GM19240 (cell line): ENCODE data around the gene ABHD17B.
"Not testable (repeated sequence)": the region's sequence is repeated elsewhere in the genome, so short reads cannot be mapped to it uniquely, and the experiment has no call there.

Experiments used
- DNase-seq: peaks from one replicate; pipeline ENCODE4 v3.0.0; 2011; ENCODE audit warnings: low spot score; ENCODE audit not compliant: insufficient read length

The ABHD17B gene

GRCh38 chr9:71911061-71911907, at the start of gene ABHD17B, which contains the start of gene C9orf85:
Gene ABHD17B (minus strand): TSS chr9:71911193. CDS start chr9:71875080, 36,113 bp downstream.
Gene C9orf85 (plus strand): TSS chr9:71911639. CDS start chr9:71911735, 96 bp downstream.
- DNase-seq: peak; percentile 69

DNA sequence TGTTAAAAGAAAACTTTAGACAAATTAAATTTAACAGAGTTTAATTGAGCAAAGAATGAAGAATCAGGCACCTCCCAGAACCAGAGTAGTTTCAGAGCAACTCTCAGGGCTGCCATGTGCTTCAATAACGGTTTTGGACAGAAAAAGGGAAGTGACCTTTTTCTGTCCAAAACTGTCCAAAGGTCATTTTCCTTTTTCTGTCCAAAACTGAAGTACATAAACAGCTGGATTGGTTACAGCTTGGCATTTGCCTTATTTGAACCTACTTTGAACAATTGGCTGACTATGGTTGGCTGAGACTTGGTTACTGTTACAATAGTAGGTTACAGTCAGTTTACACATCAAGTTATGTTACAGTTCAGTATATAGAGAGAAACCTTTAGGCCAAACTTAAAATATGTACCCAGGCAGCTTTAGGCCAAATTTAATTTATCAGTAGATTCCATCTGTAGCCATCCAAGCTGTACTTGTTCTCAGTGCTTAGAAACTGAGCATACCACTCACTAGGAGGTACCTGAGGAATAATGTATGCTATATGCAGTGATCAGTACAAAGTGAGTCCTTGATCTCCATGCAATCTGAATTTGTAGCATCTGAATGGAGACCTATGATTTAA, 44.4 kb upstream of the ABHD17B start:
- DNase-seq: no peak

DNA sequence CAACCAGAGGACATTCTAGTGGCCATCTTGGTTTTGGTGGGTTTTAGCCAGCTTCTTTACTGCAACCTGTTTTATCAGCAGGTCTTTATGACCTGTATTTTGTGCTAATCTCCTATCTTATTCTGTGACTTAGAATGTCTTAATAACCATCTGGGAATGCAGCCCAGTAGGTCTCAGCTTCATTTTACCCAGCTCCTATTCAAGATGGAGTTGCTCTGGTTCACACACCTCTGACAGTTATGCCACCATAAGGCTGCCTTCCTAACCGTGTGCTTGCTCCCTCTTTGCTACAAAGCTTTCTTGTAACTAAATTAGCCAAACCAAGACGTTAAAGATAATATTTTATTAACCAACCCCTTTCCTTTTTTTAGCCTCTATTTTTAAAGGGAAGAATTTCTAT, 43.7 kb upstream of the ABHD17B start:
- not testable (repeated sequence) for DNase-seq

DNA sequence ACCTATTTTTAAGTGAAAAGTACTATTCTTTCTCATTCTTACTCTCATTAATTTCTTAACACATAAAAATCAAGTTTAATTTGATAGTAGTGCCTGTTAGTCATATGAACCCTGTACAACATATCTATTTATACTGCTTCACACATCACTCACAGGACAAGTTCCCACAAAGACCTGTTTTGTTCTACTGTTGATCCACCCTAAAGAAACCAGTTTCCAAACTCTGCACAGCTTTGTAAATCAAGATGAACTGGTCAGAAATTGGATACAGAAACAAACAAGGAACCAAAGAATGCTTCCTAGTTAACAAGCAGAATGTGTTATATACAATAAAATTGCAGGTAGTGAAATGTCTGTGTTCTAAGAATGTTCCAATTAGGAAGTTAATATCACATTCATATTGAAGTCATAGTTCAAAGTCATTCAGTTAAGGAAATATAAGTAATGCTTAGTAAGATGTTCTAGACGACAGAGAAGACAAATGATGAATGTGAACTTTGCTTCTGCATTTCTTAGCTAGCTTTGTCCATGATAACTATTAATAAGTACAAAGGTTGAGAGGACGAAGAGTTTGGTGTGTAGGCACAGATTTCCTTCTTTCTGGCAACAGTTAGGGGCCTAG, 33.9 kb upstream of the ABHD17B start:
- DNase-seq: no peak

- DNase-seq: no peak
Measured at GRCh38 chr9:71941998-71942567, 31.1 kb upstream of the ABHD17B start.

DNA sequence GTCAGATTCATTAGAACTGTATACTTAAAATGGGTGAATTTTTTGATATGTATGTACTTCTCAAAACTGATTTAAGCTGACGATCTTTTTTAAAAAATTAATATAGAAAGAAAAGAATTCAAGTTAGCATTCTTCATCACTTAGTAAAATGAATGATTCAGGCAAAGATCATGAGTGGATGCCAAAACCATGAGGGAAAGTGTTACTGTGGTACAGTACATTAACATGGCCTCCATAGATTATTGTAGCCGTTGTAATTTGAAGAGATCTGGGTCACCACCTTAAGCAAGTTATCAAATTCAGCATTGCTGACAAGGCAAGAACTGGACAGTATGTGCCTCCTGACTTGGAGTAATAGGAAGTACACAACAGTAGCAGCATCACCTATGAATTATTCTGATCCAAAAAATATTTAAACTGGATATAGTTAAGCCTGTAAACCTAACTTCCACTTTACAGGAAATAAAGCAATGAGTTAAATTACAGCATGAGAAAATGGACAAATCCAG, 30.1 kb upstream of the ABHD17B start:
- no peak for DNase-seq

DNA sequence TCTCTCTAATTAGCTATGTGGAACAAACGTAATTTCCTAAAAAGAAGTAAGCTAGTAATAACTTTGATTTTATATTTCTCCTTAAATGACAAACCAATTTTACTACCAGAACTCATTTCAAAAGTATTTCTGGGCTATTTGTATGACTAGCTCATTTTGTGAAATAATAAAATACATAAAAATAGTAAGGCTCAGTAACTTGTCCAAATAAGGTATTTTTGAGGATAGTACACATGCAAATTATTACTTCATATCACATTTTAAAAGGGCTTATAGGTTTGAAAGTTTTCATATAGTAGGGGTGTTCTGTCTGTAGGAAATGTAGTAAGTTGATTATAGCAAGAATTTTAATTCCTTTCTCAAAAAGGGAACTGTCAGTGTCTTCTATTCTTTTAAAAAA, 26.9 kb upstream of the ABHD17B start:
- DNase-seq: no peak

DNA sequence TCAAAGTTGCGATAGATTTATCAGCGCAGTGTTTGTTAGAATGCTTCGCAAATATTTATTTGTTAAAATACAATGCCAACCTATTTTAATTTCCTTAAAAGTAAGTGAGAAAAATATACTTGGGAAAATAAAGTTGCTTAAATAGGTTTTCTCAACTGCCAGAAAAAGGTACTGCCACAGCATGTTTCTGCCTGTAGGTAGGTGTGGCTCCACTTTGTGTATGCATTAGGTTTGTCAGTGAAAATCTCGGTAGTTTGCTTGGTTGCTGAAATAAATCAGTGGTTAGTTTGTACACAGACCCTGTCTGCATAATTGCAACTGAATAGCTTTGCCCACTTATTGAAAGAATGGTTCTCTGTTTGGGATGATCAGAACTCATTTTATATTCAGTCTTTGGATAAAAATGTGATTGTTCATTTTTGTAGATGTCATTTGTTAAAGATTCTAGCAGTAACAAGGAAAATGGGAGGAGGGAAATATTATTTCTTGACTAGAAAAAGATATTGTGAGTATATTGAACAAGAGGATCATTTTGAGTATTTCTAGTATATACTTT, 26.2 kb upstream of the ABHD17B start:
- no peak for DNase-seq

DNA sequence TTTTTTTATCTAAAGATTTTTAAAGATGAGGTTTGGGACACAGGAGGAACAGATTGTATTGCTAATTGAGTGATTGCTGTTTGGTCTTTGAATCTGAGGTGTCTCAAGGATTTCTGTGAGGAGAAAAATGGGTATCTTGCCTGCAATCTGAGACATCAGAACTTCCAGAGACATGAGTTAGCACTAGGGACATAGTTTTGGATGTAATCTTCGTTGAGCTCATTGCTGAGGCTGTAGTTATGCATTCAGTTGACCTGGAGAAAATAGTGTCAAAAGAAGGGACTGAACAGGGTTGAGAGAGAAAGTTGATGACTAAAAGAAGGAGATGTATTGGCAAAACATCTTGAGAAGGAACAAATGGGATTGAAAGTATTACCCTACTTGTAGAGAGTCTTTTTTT, 25.1 kb upstream of the ABHD17B start:
- no peak for DNase-seq

- DNase-seq: no peak
Measured at GRCh38 chr9:71931166-71931565, 20.2 kb upstream of the ABHD17B start.

DNA sequence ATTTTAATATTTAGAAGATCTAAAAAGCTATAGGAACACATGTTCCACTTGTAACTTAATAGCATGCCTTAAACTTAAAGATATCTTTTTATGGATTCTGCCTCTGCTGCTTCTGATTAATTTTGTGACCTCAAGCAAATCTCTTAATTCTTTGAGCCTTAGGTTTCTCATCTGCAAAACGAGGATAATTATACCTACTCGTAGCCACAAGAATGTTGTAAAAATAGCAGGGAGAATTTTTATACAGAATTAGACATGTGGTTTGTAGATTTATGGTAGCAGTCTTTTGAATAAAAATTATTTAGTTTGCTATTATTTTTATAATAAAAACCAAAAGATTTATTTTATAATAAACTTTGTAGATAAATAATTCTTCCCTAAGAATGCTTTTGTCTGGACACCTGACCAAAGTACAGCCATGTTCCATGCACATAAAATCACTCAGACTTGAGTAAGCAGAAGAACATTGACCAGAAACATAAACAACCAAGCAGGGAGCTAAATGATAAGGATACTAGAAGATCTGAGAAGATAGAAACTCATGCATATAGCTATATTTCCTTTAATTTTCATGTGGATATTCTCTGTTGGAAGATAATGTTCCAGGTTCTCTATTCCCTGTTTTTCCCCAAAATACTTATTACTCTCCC, 18.9 kb upstream of the ABHD17B start:
- DNase-seq: no peak

- no peak for DNase-seq
Measured at GRCh38 chr9:71929223-71929622, 18.2 kb upstream of the ABHD17B start.

DNA sequence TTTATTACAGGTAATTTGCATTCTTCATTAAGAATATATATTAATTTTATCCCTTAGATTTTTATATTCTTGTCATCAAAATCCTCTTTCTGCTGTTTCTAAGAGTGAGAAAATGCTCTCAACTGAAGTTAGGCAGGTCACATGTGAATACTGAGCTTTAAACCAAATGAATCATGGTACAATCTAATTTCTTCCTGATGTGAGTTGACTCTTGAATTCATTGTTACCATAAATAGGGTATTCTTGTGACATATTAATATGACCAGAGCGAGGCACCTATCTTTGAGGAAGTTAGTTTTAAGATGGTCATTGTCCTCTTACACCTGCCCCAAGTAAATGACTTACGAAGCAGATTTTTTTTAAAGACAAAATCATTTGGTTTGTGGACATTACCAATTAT, 17.8 kb upstream of the ABHD17B start:
- DNase-seq: no peak

DNA sequence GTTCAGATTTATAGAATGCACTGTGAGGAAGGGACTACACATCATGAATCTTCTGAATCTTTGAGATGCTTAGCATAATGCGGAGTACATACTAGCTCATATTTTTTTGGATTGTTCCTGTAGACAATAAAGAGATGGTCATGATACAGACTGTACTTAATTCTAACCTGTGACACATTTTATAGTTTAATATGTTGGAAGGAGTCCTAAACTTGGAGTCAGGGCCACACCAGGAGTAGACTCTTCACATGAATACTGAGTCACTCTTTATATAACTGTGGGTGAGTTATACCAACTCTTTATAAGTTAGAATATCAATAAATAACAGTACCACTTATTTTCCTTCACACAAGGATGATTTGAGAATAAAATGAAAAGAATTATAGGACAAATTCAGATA, 17.4 kb upstream of the ABHD17B start:
- no peak for DNase-seq

GRCh38 chr9:71925834-71926233, 14.8 kb upstream of the ABHD17B start:
- no peak for DNase-seq

DNA sequence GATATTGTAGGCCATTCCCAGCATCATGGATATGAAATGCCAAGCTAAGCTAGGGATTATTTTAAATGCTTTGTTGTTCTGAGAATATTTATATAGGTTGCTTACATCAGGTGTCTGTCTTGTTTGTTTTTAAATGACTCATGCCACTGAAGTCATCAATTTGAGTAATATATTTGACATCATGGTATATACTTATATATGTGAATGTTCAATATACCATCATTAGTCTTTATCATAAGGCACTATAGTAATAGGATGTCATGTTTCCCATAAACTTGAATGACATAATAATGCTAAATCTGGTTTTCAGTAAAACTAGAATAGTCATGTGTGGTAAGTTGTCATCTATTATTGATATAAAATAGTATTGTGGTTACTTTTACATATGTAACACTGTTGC, 13.6 kb upstream of the ABHD17B start:
- DNase-seq: no peak

DNA sequence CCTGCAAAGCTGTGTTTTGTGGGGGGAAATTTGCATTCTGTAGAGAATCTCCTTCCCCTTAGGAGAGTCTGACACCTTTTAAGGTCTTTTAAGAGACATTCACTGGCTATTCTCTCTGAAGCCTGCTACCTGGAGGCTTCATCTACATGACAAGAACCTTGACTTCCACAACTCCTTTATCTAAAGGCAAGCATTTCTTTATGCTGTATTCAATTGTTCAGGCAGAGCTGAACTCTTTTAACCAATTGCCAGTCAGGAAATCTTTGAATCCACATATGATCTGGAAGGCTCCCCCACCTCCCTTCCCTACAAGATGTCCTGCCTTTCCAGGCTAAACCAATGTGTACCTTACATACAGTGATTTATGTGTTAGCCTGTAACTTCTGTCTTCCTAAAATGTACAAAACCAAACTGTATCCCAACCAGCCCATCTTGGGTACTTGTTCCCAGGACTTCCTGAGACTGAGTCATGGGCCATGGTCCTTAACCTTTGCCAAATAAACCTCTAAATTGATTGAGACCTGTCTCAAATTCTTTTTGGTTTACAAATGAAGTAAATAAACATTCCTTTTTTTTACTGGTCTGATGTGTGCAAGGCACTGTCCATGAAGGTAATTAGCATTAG, 10.3 kb upstream of the ABHD17B start:
- DNase-seq: no peak

DNA sequence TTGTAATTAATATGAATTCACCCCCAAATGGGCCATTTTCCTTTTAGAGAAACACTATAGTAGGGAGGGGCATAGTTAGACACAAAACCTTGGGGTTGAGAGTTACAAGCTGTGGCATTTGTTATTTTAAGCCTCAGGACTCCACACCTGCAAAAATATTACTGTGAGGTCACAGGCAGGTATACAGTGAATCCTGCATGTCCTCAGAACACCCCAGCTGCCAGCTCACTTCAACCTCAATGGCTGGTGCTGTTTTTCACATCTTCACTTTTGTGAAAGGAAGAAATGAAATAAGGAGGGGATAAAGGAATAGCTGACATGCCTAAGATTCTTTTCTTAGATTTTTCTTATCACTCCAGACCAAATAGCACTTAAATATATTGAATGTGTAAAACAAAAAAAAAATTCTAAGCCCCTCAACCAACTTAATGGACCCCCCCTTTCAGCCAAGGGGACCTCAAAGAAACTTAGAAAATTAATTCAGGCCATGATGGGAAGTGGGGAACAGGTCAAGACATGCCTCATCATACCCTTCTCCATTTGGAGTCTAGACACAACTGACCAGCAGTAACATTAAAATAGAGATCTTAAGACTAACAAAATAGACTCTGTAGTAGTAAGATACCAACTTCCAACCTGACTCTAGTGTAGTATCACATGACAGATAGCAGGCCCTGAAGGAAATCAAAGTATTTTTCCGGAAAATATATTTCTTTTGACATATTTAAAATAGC, 9.6 kb upstream of the ABHD17B start:
- no peak for DNase-seq

GRCh38 chr9:71918419-71918818, 7.4 kb upstream of the ABHD17B start:
- DNase-seq: no peak
